Natural killer cell (primary cell): Measurements from ENCODE around the gene RPS6KA5. TPM values are rescaled to one million over a fixed set of nuclear protein-coding genes. Genes with fewer than 3 reads are reported as not detected.
A peak's percentile ranks its signal among the peaks of the same experiment; 100 is the strongest.

Experiments
- ATAC-seq, 3 donors: fragments of 150-1000 bp in 2 of 3; fragments of 200-7000 bp in 1 of 3; cut with Tn5 transposase; 1 replicate in 1 of 3; 2 replicates in 2 of 3; pipeline ENCODE4 v1.10.0; 2021; ENCODE audit warnings: mild to moderate bottlenecking in 2 of 3, moderate library complexity in 2 of 3
- DNase-seq, 2 donors: peaks; one replicate each; pipeline versions ENCODE4 v3.0.0 to v3.0.0-alpha.2; 2013 to 2021; ENCODE audit warnings: mixed read lengths in 1 of 2
- H3K27ac ChIP-seq: one replicate; pipeline ENCODE4 v1.5.1; 2013; ENCODE audit warnings: mild to moderate bottlenecking, low read length
- H3K27me3 ChIP-seq: one replicate; pipeline ENCODE4 v1.6.1; 2013; ENCODE audit warnings: low read length; ENCODE audit not compliant: control insufficient read depth, insufficient read depth
- H3K36me3 ChIP-seq: one replicate; pipeline ENCODE4 v1.6.1; 2013; ENCODE audit warnings: low read length; ENCODE audit not compliant: control insufficient read depth, insufficient read depth
- H3K4me1 ChIP-seq: one replicate; pipeline ENCODE4 v1.6.1; 2013; ENCODE audit warnings: low read length; ENCODE audit not compliant: control insufficient read depth, insufficient read depth
- H3K4me3 ChIP-seq: one replicate; pipeline ENCODE4 v1.5.1; 2013; ENCODE audit warnings: low read length
- H3K9me3 ChIP-seq: one replicate; pipeline ENCODE4 v1.6.1; 2013; ENCODE audit warnings: low read length; ENCODE audit not compliant: control insufficient read depth, insufficient read depth
- H3K27ac Mint-ChIP-seq, 2 donors: one replicate each; pipeline ENCODE4 v1.8.0; 2022; ENCODE audit warnings: mild to moderate bottlenecking in 2 of 2, mixed read lengths in 2 of 2, moderate library complexity in 1 of 2
- H3K27me3 Mint-ChIP-seq, 2 donors: one replicate each; pipeline ENCODE4 v1.8.0; 2022; ENCODE audit warnings: low read depth in 2 of 2, mixed read lengths in 2 of 2
- H3K36me3 Mint-ChIP-seq: one replicate; pipeline ENCODE4 v1.8.0; 2022; ENCODE audit warnings: mixed read lengths
- H3K4me1 Mint-ChIP-seq, 2 donors: one replicate each; pipeline ENCODE4 v1.8.0; 2022; ENCODE audit warnings: mixed read lengths in 2 of 2
- H3K4me3 Mint-ChIP-seq: one replicate; pipeline ENCODE4 v1.8.0; 2022; ENCODE audit warnings: mild to moderate bottlenecking, moderate library complexity, mixed read lengths
- H3K9me3 Mint-ChIP-seq, 2 donors: one replicate each; pipeline ENCODE4 v1.8.0; 2022; ENCODE audit warnings: mixed read lengths in 2 of 2
- WGBS: methylation state at CpG from one replicate; pipeline ENCODE4 v1.1.7; 2013; ENCODE audit warnings: missing lambda C conversion rate; ENCODE audit not compliant: insufficient coverage; 5-methylcytosine and 5-hydroxymethylcytosine counted together
- intact Hi-C: fragments of 100-400 bp; cut with micrococcal nuclease; formaldehyde crosslinking; loops from one replicate; pipeline ENCODE4 v1.14.2; 2022
- total RNA-seq, 4 donors: library from RNA; stranded (reverse); fragments of 120-200 nt in 1 of 4; gene quantifications; one replicate each; pipeline versions ENCODE4 v1.2.3 to v1.2.4, GENCODE V29; 2013 to 2022
- TF ChIP-seq, protein P1 (sequence below): fragments of 200-600 bp; IDR thresholded peaks from one replicate; pipeline ENCODE4 v1.8.0; 2022; ENCODE audit warnings: antibody characterized with exemption

Gene RPS6KA5
- total RNA-seq, 3 donors from 2014 or later (not counting 1 experiment from before 2014, with no cell fraction given): 24.1 to 28.5 (median 27.9) TPM

DNA sequence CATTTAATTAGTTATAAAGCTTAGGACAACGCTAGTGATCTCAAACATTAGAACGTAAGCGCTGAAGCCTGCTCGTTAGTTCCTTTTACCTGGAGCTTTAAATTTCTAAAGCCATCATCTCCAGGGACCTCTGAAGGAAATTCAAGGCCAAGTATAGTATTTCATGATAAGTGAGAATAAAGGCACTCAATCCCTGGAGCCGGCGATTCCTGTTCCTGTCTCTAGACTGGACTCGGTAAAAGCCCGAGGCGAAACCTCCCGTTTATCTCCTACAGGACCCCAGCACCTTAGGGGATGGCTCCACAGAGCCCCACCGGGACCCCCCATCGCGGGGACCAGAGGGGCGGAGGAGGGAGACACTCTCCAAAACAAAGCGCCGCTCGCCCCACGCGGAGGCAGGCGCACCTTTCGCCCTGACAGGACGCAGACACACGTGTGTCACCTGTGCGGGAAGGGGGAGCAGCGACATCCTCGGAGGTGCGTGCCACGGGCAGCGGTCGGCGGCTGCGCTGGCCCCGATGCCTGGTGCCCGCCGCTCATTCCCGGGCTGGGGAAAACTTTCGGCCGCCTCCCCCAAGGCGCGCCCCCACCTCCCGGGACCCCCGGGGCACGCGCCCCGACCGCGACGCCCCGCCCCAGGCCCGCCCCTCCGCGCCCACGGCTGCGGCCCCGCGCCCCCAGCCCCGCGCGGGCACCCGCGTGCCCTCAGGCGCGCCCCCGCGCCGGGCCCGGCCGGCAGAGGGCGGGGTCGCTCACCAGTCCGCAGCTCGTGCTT lies 678 bp downstream of the RPS6KA5 start:
- WGBS: under 1% methylated on average over 72 of the region's 72 CpGs
- TF ChIP-seq, protein P1, sequence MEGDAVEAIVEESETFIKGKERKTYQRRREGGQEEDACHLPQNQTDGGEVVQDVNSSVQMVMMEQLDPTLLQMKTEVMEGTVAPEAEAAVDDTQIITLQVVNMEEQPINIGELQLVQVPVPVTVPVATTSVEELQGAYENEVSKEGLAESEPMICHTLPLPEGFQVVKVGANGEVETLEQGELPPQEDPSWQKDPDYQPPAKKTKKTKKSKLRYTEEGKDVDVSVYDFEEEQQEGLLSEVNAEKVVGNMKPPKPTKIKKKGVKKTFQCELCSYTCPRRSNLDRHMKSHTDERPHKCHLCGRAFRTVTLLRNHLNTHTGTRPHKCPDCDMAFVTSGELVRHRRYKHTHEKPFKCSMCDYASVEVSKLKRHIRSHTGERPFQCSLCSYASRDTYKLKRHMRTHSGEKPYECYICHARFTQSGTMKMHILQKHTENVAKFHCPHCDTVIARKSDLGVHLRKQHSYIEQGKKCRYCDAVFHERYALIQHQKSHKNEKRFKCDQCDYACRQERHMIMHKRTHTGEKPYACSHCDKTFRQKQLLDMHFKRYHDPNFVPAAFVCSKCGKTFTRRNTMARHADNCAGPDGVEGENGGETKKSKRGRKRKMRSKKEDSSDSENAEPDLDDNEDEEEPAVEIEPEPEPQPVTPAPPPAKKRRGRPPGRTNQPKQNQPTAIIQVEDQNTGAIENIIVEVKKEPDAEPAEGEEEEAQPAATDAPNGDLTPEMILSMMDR: no peak
- no peaks in the 10 kb centered on the region for H3K27me3 Mint-ChIP-seq
- H3K36me3 ChIP-seq: no peaks in the 10 kb centered on the region
- intact Hi-C loops: loop anchor here (1.0 to 10.0 kb wide), 10 partner anchors 37 to 1105 kb away; partner anchors contain the start of genes CCDC88C, DGLUCY, EFCAB11 and GPR68
- H3K4me1 Mint-ChIP-seq: peaks cover 32 to 43% of the 10 kb centered on the region in 2 donors
- DNase-seq: peak in 1 of 2 donors; percentile 81
- H3K4me3 ChIP-seq: peak overlapping the region; percentile 79
- peaks cover 39% of the 10 kb centered on the region for H3K4me1 ChIP-seq
- no peaks in the 10 kb centered on the region for H3K9me3 Mint-ChIP-seq
- peak overlapping the region; percentile 93 for H3K27ac ChIP-seq
- no peaks in the 10 kb centered on the region for H3K27me3 ChIP-seq
- peak; percentile 14 to 53 (median 27) for ATAC-seq
- H3K27ac Mint-ChIP-seq: no peak overlapping the region
- H3K9me3 ChIP-seq: no peaks in the 10 kb centered on the region
- H3K4me3 Mint-ChIP-seq: peak overlapping the region; percentile 82
- no peaks in the 10 kb centered on the region for H3K36me3 Mint-ChIP-seq

DNA sequence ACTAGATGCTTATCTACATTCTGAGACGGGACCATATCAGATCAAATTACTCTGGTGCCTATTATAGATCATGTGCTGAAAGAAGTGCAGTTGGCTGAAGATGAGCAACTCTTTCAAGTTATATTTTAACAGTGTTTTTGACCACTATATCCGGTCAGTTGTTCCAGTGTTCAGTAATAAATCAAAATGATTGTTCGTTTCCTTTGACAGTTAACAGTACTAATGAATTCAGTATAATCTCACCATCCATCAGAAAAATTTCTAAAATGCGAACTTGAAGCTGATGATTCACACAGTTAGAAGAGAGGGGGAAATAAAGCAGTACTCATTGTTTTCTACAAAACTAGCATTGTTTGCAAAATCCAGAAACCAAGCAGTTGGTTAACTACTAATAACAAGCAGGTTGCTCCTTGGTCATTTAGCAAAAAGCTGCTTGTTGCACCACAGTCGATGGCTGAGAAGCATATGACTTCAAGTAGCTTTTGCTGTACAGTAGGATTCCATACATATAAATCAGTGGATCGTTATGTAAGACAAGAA lies 2.3 kb downstream of the RPS6KA5 start:
- Histone ChIP-seq H3K36me3 (no peaks in the 10 kb centered on the region), H3K4me1 (peaks cover 26% of the 10 kb centered on the region), H3K27ac (no peak overlapping the region), H3K4me3 (no peak overlapping the region), H3K27me3 (no peaks in the 10 kb centered on the region), H3K9me3 (no peaks in the 10 kb centered on the region)
- H3K27me3 Mint-ChIP-seq: no peaks in the 10 kb centered on the region
- H3K27ac Mint-ChIP-seq: peak overlapping the region in 1 of 2 donors; percentile 65
- no peaks in the 10 kb centered on the region for H3K9me3 Mint-ChIP-seq
- no peaks in the 10 kb centered on the region for H3K36me3 Mint-ChIP-seq
- peaks cover 18 to 27% of the 10 kb centered on the region in 2 donors for H3K4me1 Mint-ChIP-seq
- no peak for DNase-seq
- TF ChIP-seq, protein P1: no peak
- WGBS: 67% methylated on average over 6 of the region's 6 CpGs
- no peak for ATAC-seq
- intact Hi-C loops: no loop called here
- peak overlapping the region; percentile 51 for H3K4me3 Mint-ChIP-seq

DNA sequence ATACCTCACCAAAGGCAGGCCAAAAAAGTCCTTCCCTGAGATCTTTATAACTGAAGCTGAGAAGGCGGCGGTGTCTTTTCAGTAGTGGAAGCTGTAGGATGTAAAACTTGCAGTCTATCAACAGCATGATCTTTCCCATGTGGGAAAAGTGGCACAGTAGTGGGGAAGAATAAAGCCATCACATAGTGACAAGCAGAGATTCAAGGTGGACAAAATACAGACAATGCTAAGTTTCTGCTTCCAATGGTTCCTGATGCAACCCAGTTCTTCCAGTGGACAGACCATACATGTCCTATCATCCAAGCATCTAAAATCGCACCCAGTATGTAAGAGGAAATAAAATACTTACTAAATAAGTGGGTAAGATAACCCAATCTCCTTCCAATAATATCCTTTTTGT lies 4.1 kb downstream of the RPS6KA5 start:
- no peaks in the 10 kb centered on the region for H3K27me3 Mint-ChIP-seq
- no peak for DNase-seq
- Histone ChIP-seq H3K4me1 (peaks cover 13% of the 10 kb centered on the region), H3K36me3 (no peaks in the 10 kb centered on the region), H3K27me3 (no peaks in the 10 kb centered on the region), H3K4me3 (no peak overlapping the region), H3K27ac (no peak overlapping the region), H3K9me3 (no peaks in the 10 kb centered on the region)
- TF ChIP-seq, protein P1: no peak
- H3K36me3 Mint-ChIP-seq: no peaks in the 10 kb centered on the region
- H3K27ac Mint-ChIP-seq: peak overlapping the region; percentile 0 to 6
- 100% methylated on average over 2 of the region's 3 CpGs for WGBS
- H3K4me3 Mint-ChIP-seq: no peak overlapping the region
- H3K4me1 Mint-ChIP-seq: peaks cover 11 to 20% of the 10 kb centered on the region in 2 donors
- no peak for ATAC-seq
- intact Hi-C loops: no loop called here
- H3K9me3 Mint-ChIP-seq: no peaks in the 10 kb centered on the region
